H1 (cell line): Measurements from ENCODE around the gene SLC17A3. TPM values are rescaled to one million over a fixed set of nuclear protein-coding genes. Genes with fewer than 3 reads are reported as not detected.

ENCODE experiments used
- CTCF ChIA-PET: fragments of 300-600 bp; sonication (Branson Sonifier 250); formaldehyde crosslinking; loops from one replicate; lab custom pipeline; 2021; ENCODE audit not compliant: partially characterized antibody; lab: Charles Lee
- POLR2A ChIA-PET: fragments of 300-600 bp; sonication (Branson Sonifier 250); formaldehyde crosslinking; loops from one replicate; lab custom pipeline; 2021; ENCODE audit warnings: inconsistent platforms; ENCODE audit not compliant: partially characterized antibody; lab: Charles Lee
- DNase-seq, 2 experiments: peaks; one replicate each; pipeline versions ENCODE4 v3.0.0 to v3.0.0-alpha.2; 2010 to 2022; ENCODE audit warnings: low spot score in 2 of 2, low read depth in 1 of 2, mixed read lengths in 1 of 2
- FAIRE-seq: peaks from 2 replicates; lab custom pipeline; 2011; peaks lifted over from hg19 to GRCh38; lab: Jason Lieb, UNC
- H2AFZ ChIP-seq: 2 replicates; pipeline ENCODE4 v1.8.1; 2012; ENCODE audit warnings: low read length, inconsistent platforms
- H2AK5ac ChIP-seq: 2 replicates; pipeline ENCODE4 v1.6.1; 2013; ENCODE audit warnings: low read depth, low read length
- H2BK120ac ChIP-seq: replicated peaks from 2 replicates; pipeline ENCODE3; 2013; ENCODE audit warnings: low read depth, low read length, inconsistent platforms
- H2BK12ac ChIP-seq: 2 replicates; pipeline ENCODE4 v1.6.1; 2013; ENCODE audit warnings: low read depth, low read length
- H2BK15ac ChIP-seq: 2 replicates; pipeline ENCODE4 v1.6.1; 2013; ENCODE audit warnings: low read length
- H2BK20ac ChIP-seq: 2 replicates; pipeline ENCODE4 v1.6.1; 2013; ENCODE audit warnings: low read length
- H2BK5ac ChIP-seq: 2 replicates; pipeline ENCODE4 v1.6.1; 2013; ENCODE audit warnings: low read depth, low read length
- H3K14ac ChIP-seq: 2 replicates; pipeline ENCODE4 v1.6.1; 2013; ENCODE audit warnings: inconsistent platforms; ENCODE audit not compliant: insufficient read length
- H3K18ac ChIP-seq: 2 replicates; pipeline ENCODE4 v1.6.1; 2013; ENCODE audit warnings: low read length; ENCODE audit errors: extremely low read depth
- H3K23ac ChIP-seq: 2 replicates; pipeline ENCODE4 v1.6.1; 2013; ENCODE audit warnings: inconsistent platforms; ENCODE audit not compliant: insufficient read length
- H3K23me2 ChIP-seq: 2 replicates; pipeline ENCODE4 v1.6.1; 2013; ENCODE audit warnings: low read depth, low read length
- H3K27ac ChIP-seq: 2 replicates; pipeline ENCODE4 v1.6.1; 2011; ENCODE audit warnings: low read depth, low read length, inconsistent platforms
- H3K27me3 ChIP-seq, 4 experiments: replicated peaks in 1 of 4; 1 replicate in 1 of 4; 2 replicates in 3 of 4; pipeline versions ENCODE4 v1.6.1 to v1.8.1; 2011 to 2013; ENCODE audit warnings: low read length in 3 of 4, mild to moderate bottlenecking in 3 of 4, inconsistent platforms in 2 of 4, mixed read lengths in 2 of 4, moderate library complexity in 1 of 4; ENCODE audit not compliant: control insufficient read depth in 3 of 4, insufficient read depth in 3 of 4; ENCODE audit errors: extremely low read depth in 1 of 4
- H3K36me3 ChIP-seq, 4 experiments: 2 replicates each; pipeline versions ENCODE4 v1.6.1 to v1.8.1; 2011 to 2013; ENCODE audit warnings: mild to moderate bottlenecking in 4 of 4, low read length in 3 of 4, moderate library complexity in 2 of 4, control low read depth in 1 of 4, inconsistent platforms in 1 of 4; ENCODE audit not compliant: insufficient read depth in 4 of 4, control insufficient read depth in 2 of 4
- H3K4ac ChIP-seq: replicated peaks from 2 replicates; pipeline ENCODE3; 2013; ENCODE audit warnings: low read length, low read depth, mixed read lengths, inconsistent platforms; ENCODE audit not compliant: insufficient read length
- H3K4me1 ChIP-seq, 4 experiments: replicated peaks in 1 of 4; 1 replicate in 1 of 4; 2 replicates in 3 of 4; pipeline versions ENCODE4 v1.6.1 to v1.8.1; 2011 to 2013; ENCODE audit warnings: low read length in 3 of 4, inconsistent platforms in 2 of 4, mixed read lengths in 1 of 4; ENCODE audit not compliant: insufficient read depth in 4 of 4, control insufficient read depth in 3 of 4
- H3K4me2 ChIP-seq, 2 experiments: 2 replicates each; pipeline versions ENCODE4 v1.6.1 to v1.8.1; 2011 to 2013; ENCODE audit warnings: low read depth in 2 of 2, low read length in 2 of 2, control low read depth in 1 of 2, inconsistent platforms in 1 of 2, mild to moderate bottlenecking in 1 of 2; ENCODE audit not compliant: insufficient read depth in 1 of 2
- H3K4me3 ChIP-seq, 4 experiments: fragments of 200-600, 300-600 bp in 1 of 4; sonication (generic), shearing (Covaris generic), sonication (Bioruptor Twin) in 1 of 4; 2 replicates each; pipeline versions ENCODE4 v1.5.1 to v1.8.1; 2011 to 2016; ENCODE audit warnings: low read length in 4 of 4, low read depth in 3 of 4, control low read depth in 2 of 4, inconsistent platforms in 2 of 4, mild to moderate bottlenecking in 2 of 4, mixed read lengths in 1 of 4, moderate library complexity in 1 of 4; ENCODE audit not compliant: insufficient read depth in 2 of 4; ENCODE audit errors: extremely low read depth in 1 of 4
- H3K56ac ChIP-seq: replicated peaks from 2 replicates; pipeline ENCODE3; 2013; ENCODE audit warnings: low read depth, mild to moderate bottlenecking, mixed read lengths, low read length, inconsistent platforms; ENCODE audit not compliant: insufficient read length
- H3K79me1 ChIP-seq: 2 replicates; pipeline ENCODE4 v1.6.1; 2013; ENCODE audit warnings: low read depth, low read length, control low read depth
- H3K79me2 ChIP-seq, 2 experiments: 2 replicates each; pipeline versions ENCODE4 v1.6.1 to v1.8.1; 2012 to 2013; ENCODE audit warnings: low read length in 2 of 2, mild to moderate bottlenecking in 2 of 2, inconsistent platforms in 1 of 2; ENCODE audit not compliant: insufficient read depth in 2 of 2, control insufficient read depth in 1 of 2
- H3K9ac ChIP-seq, 4 experiments: replicated peaks in 1 of 4; 1 replicate in 1 of 4; 2 replicates in 3 of 4; pipeline versions ENCODE4 v1.6.1 to v1.8.1; 2011 to 2013; ENCODE audit warnings: low read depth in 3 of 4, low read length in 3 of 4, control low read depth in 2 of 4, mild to moderate bottlenecking in 2 of 4, moderate library complexity in 2 of 4, inconsistent platforms in 1 of 4; ENCODE audit errors: extremely low read depth in 1 of 4
- H3K9me3 ChIP-seq, 2 experiments: 2 replicates each; pipeline versions ENCODE4 v1.6.1 to v1.8.1; 2012 to 2013; ENCODE audit warnings: mild to moderate bottlenecking in 2 of 2, moderate library complexity in 2 of 2, control low read depth in 1 of 2, inconsistent platforms in 1 of 2, low read depth in 1 of 2, low read length in 1 of 2, mixed read lengths in 1 of 2; ENCODE audit not compliant: insufficient read depth in 2 of 2
- H4K20me1 ChIP-seq, 2 experiments: replicated peaks in 1 of 2; 2 replicates each; pipeline versions ENCODE3 to v1.8.1; 2011 to 2013; ENCODE audit warnings: inconsistent platforms in 2 of 2, low read length in 2 of 2, mild to moderate bottlenecking in 1 of 2; ENCODE audit not compliant: insufficient read depth in 2 of 2, control insufficient read depth in 1 of 2
- H4K5ac ChIP-seq: 2 replicates; pipeline ENCODE4 v1.6.1; 2013; ENCODE audit warnings: low read length, low read depth, mixed read lengths, inconsistent platforms; ENCODE audit not compliant: insufficient read length
- H4K8ac ChIP-seq: 2 replicates; pipeline ENCODE4 v1.8.0; 2013; ENCODE audit warnings: mild to moderate bottlenecking, moderate library complexity, low read length, inconsistent platforms; ENCODE audit not compliant: insufficient read depth; ENCODE audit errors: extremely low read depth
- H4K91ac ChIP-seq: replicated peaks from 2 replicates; pipeline ENCODE3; 2013; ENCODE audit warnings: low read length, mixed read lengths, inconsistent platforms; ENCODE audit not compliant: insufficient read length
- CHD1 ChIP-seq: IDR thresholded peaks from 2 replicates; pipeline ENCODE4 v1.6.1; 2012; ENCODE audit warnings: low read depth, low read length, improper control_type of control experiment
- EGR1 ChIP-seq: IDR thresholded peaks from 2 replicates; pipeline ENCODE4 v1.6.1; 2011; ENCODE audit warnings: low read depth, low read length, borderline replicate concordance
- NANOG ChIP-seq: IDR thresholded peaks from 2 replicates; pipeline ENCODE4 v1.6.1; 2011; ENCODE audit warnings: low read length, low read depth, mild to moderate bottlenecking, inconsistent platforms; ENCODE audit not compliant: insufficient read depth, poor library complexity, severe bottlenecking
- POLR2AphosphoS5 ChIP-seq: IDR thresholded peaks from 2 replicates; pipeline ENCODE4 v1.6.1; 2011; ENCODE audit warnings: low read depth, low read length
- WGBS, 2 experiments: shearing (Covaris generic) in 1 of 2; methylation state at CpG; one replicate each; pipeline versions ENCODE4 v1.1.6 to v1.1.7; 2013 to 2015; ENCODE audit warnings: low lambda C conversion rate in 2 of 2, mixed read lengths in 2 of 2, inconsistent platforms in 1 of 2, low coverage in 1 of 2, missing lambda C conversion rate in 1 of 2; ENCODE audit not compliant: insufficient replicate concordance in 2 of 2, insufficient coverage in 1 of 2, insufficient read length in 1 of 2; ENCODE audit errors: extremely low coverage in 1 of 2, missing lambda C conversion rate in 1 of 2; 5-methylcytosine and 5-hydroxymethylcytosine counted together
- polyA plus RNA-seq, 7 experiments: library from polyadenylated mRNA; depleted of rRNA in 3 of 7; stranded (reverse) in 5 of 7; unstranded in 2 of 7; fragments of >200 nt in 5 of 7; fragments of 200-250 nt in 2 of 7; gene quantifications; 1 replicate in 5 of 7; 2 replicates in 1 of 7; 4 replicates in 1 of 7; pipeline versions ENCODE4 v1.2.1 to v1.2.3, GENCODE V29; 2011 to 2013; ENCODE audit warnings: missing spikeins in 2 of 7, mixed read lengths in 2 of 7
- total RNA-seq: library from RNA; stranded (reverse); fragmentation: NEBNext Ultra II Directional; extraction: Animal tissue kit (Norgen Biotek cat#: 25700); gene quantifications from 2 replicates; pipeline ENCODE4 v1.2.1, GENCODE V29; 2021

The SLC17A3 gene
- total and polyA plus RNA-seq, 2 of the 8 experiments (the other 6 are each of a cell fraction or from before 2014, with no cell fraction given) = not detected

GRCh38 chr6:25804804-25805203, 69.2 kb downstream of the SLC17A3 start:
- no peak overlapping the region for H3K9ac ChIP-seq
- H2AFZ ChIP-seq = no peak overlapping the region
- CTCF ChIA-PET = interaction anchor here (1.1 kb wide), 1 partner anchor 63 kb away, joined by 3 read pairs; no protein-coding TSS in a partner anchor
- DNase-seq (no peak), FAIRE-seq (no peak)
- H3K36me3 ChIP-seq = no peaks in the 10 kb centered on the region
- no peaks in the 10 kb centered on the region for H3K79me2 ChIP-seq
- H3K4ac ChIP-seq = no peak overlapping the region
- no peak overlapping the region for H4K5ac ChIP-seq
- H2BK15ac ChIP-seq = no peak overlapping the region
- no peak overlapping the region for H2BK20ac ChIP-seq
- H2BK5ac ChIP-seq = no peak overlapping the region
- no peak overlapping the region for H4K91ac ChIP-seq
- TF ChIP-seq POLR2AphosphoS5 (no peak), NANOG (no peak), EGR1 (no peak), CHD1 (no peak)
- H3K27me3 ChIP-seq = no peaks in the 10 kb centered on the region
- no peak overlapping the region for H3K4me2 ChIP-seq
- H2BK12ac ChIP-seq = no peak overlapping the region
- H3K9me3 ChIP-seq = no peaks in the 10 kb centered on the region
- no peaks in the 10 kb centered on the region for H4K20me1 ChIP-seq
- H3K4me1 ChIP-seq = no peaks in the 10 kb centered on the region
- no peak overlapping the region for H3K23ac ChIP-seq
- H3K4me3 ChIP-seq = no peak overlapping the region
- no peak overlapping the region for H3K18ac ChIP-seq
- 96% methylated on average over 2 of the region's 2 CpGs; no CpG with 5 or more reads in 1 of the 2 experiments for WGBS, 2 experiments
- no peak overlapping the region for H3K27ac ChIP-seq
- H2AK5ac ChIP-seq = no peak overlapping the region
- H2BK120ac ChIP-seq = no peak overlapping the region
- no peaks in the 10 kb centered on the region for H3K23me2 ChIP-seq
- H3K56ac ChIP-seq = no peak overlapping the region
- POLR2A ChIA-PET = no interaction called here
- H4K8ac ChIP-seq = no peak overlapping the region
- H3K79me1 ChIP-seq = no peaks in the 10 kb centered on the region
- no peak overlapping the region for H3K14ac ChIP-seq
